NOMO-1 (cell line): ENCODE data around the gene TBC1D23.
"Not testable (repeated sequence)": the region's sequence is repeated elsewhere in the genome, so short reads cannot be mapped to it uniquely, and the experiment has no call there.

ENCODE experiments used
- DNase-seq, 2 experiments: peaks; one replicate each; lab custom pipeline; 2025; ENCODE audit not compliant: unreplicated experiment in 2 of 2; lab: John Stamatoyannopoulos, UW

The TBC1D23 gene

GRCh38 chr3:100289339-100289738, 28.5 kb downstream of the TBC1D23 start:
- peak in 1 of 2 experiments; percentile 30 for DNase-seq

DNA sequence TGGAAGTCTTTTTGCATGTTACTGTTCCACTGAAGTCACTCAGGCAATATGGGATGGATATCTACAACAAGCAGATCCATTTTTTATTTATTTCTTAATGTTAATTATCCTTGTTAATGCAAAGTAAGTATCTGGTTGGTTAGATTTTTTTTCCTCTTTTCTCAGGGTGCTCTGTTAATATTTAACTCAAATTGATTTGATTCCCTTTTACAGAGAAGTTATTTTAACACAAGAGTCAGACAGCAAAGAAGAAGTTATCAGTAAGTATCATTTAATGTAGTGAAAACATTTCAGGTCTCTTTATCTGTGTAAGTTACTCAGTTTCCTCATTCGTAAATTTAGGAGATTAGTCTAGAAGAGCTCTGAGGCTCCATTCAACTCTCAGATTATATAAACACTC, 34.3 kb downstream of the TBC1D23 start:
- no peak for DNase-seq

- DNase-seq: no peak
Measured at GRCh38 chr3:100297784-100298183, 37.0 kb downstream of the TBC1D23 start.

GRCh38 chr3:100299016-100299415, 38.2 kb downstream of the TBC1D23 start:
- no peak for DNase-seq

GRCh38 chr3:100306695-100307094, 45.9 kb downstream of the TBC1D23 start:
- DNase-seq: no peak

DNA sequence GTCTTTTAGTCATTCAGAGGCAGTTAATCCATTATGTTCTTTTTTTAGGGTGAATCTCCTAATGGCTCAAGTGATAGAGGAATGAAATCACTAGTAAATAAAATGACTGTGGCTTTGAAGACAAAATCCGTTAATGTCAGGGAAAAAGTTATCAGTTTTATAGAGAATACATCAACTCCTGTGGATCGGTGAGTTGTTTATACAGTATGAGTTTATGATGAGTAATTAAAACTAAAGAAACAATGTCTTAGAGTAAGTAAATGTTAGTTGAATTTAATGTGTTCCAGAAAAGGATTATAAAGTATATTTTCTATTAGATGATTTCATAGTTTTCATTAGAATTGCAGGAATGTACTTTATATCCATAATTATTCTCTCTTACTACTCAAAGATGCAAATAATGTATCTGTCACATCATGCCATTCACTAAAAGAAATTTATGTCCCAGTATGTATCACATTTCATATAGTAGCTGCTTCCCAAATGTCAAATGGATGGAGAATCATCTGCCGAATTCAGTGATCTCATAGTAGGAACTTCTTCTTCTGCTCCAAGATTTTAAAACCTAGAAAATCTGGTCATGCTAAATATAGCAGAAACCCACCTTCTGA, 49.7 kb downstream of the TBC1D23 start:
- DNase-seq: no peak

DNA sequence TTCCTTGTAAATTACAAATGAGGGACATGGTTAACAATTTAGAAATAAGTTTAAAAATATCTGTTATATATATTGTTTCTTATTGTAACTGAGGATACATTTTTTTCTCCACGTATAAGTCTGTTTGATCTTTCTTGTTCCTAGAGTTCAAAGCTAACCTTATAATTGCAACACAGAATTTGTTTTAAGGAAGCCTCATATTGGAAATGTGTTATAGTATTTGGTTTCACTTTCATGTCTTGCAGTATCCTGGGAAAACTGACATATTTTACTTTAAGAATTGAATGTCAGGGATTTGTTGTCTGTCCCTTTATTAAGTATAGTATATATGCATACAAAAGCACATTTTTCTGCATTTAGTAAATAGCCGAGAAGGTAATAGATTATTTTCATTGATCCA, 50.2 kb downstream of the TBC1D23 start:
- DNase-seq: no peak

- DNase-seq: peak; percentile 34 to 50
Measured at GRCh38 chr3:100316641-100317069, 55.9 kb downstream of the TBC1D23 start.

DNA sequence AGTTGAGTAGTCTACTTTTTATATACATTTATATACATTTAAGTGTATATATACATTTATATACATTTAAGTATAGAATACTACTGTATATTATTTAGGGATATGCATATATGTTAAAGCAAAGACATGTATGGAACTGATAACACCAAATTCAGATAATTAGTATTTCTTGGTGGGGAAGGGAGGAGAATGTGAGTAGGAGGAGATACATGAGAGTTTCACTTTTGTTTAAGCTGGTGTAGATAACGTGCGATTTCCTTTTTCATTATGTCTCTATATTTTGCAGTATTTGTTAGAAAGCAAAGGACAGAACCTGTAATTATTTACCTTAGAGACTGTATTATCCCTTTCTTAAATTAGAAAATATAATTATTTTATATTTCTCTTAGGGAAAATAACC, 57.1 kb downstream of the TBC1D23 start:
- DNase-seq: no peak

DNA sequence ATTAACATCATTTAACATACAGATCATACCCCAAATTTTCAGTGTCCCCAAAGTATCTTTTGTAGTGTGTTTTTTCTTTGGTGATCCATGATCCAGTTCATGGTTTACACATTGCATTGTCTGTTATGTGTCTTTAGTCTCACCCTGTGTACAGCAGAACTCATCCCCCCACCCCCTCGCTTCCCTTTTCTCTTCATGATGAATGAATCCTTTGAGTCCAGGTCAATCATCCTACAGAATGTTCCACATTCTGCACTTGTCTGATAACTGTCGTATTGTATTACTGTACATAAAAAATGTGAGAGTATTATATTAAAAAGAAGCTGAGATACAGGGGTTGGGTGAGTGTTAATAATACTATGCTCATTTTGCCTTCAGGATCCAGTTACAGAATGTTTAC, 59.2 kb downstream of the TBC1D23 start:
- DNase-seq: no peak

DNA sequence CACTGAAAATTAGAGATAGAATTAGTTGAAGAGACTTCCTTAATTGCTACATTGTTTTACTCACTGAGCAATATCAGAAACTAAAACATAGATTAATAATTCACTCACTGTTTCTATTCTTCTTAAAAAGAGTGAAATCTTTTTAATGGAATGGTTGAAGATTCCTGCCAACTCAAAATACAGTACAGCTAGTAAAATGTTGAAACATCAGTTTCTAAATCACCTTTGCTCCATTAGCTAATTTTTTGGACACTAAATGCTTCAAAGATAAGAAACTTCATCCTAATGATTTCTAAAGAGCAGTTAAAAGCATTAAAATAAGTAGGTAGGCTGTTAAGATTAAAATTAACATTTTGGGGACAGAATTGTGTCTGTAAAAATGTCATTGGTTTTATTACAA, 63.3 kb downstream of the TBC1D23 start:
- no peak for DNase-seq

- no peak for DNase-seq
Measured at GRCh38 chr3:100325827-100326226, 65.0 kb downstream of the TBC1D23 start.

- DNase-seq: not testable (repeated sequence)
Measured at GRCh38 chr3:100327377-100327776, 66.6 kb downstream of the TBC1D23 start.

- no peak for DNase-seq
Measured at GRCh38 chr3:100329800-100330489, 69.2 kb downstream of the TBC1D23 start.

- DNase-seq: no peak
Measured at GRCh38 chr3:100330651-100331050, 69.9 kb downstream of the TBC1D23 start.

DNA sequence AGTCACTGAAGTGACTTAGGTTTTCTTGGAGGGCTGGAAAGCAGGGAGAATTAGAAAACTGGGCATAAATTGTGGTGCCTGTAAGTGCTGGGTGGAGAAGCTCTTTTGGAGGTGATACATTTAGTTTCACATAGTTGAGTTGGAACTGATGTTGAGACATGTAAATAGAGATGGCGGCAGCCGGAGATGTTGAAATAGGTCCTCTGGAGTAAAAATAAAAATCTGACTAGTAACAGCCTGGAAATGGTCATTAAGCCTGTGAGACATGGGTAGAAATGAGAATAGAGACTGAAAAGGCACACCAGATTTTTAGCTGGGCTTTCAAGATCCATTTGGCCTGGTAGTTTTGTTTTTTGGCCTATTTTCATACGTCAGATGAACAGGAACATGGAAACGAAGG, 70.9 kb downstream of the TBC1D23 start:
- peak; percentile 1 to 5 for DNase-seq

DNA sequence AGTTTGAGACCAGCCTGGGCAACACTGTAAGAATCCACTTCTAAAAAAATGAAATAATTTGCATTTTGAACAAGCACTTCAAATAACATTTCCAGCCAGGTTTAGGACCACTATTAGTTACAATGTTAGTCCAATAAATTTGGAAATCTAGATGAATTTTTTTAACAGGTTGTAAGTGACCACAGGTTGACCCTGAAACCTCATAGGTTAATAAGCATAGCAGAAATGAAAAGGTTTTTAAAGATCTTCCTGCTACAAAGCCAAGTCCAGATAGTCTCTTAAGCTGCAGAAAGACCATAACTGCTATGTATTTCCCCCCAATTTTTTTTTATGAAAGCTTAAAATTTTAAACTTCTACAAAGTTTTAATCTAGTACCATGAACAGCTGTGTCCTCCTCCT, 72.3 kb downstream of the TBC1D23 start:
- no peak for DNase-seq

GRCh38 chr3:100333970-100334487, 73.2 kb downstream of the TBC1D23 start:
- DNase-seq: no peak

DNA sequence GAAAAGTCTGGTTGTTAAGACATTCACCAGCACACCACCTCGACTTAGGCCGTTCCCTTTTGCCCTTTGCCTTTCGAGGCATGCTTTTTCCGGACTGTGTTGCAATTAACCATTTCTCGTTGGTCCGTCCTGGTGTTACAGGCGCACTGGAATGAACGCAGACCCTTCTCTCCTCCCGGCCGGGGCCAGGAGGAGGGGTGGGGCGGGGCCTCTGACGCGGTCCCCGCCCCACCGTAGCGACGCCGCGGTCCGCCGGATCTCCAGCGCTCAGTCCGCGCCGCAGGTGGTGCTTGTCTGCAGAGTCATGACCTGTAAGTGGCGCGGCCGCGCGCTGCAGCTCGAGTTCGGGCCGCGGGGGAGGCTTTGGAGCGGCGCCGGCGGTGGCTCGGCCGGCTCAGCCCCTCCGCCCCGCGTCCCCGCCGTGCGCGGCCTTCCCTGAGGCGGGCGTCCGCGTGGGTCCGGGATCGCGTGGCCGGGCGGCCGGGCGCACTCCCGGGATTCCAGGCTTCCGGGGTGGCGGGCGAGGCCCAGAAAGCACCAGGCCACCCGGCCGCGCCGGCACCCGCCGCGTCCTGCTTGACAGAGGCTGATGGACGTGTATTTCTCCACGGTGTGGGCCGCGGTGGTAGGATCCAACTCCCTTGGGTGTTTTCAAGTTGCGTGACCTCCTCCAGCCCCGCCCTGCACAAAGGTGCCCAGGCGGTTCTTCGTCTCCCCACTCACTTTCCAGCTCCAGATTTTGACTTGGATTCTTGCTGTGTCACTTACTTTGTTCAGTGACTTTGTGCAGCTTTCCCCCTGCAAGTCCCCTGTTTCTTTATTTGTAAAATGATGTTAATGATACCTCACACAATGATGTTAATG, 73.9 kb downstream of the TBC1D23 start, which contains the start of gene NIT2:
Gene NIT2, plus strand, starts transcription at position 270 of the 864 bp plus-strand sequence. Its CDS starts 35 bp downstream, at position 305.
- DNase-seq: peak; percentile 81 to 88

GRCh38 chr3:100335434-100335833, 74.6 kb downstream of the TBC1D23 start:
- peak in 1 of 2 experiments; percentile 28 for DNase-seq

DNA sequence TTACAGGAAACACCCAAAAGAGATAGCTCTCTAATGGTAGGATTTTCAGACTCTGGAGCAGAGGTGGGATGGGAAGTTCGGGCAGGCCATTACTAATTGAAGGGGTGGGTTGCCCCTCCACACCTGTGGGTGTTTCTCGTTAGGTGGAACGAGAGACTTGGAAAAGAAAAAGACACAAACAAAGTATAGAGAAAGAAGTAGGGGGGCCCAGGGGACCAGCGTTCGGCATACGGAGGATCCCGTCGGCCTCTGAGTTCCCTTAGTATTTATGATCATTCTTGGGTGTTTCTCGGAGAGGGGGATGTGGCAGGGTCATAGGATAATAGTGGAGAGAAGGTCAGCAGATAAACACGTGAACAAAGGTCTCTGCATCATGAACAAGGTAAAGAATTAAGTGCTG, 75.4 kb downstream of the TBC1D23 start:
- DNase-seq: not testable (repeated sequence)
